Activated CD4-positive, alpha-beta memory T cell treated with anti-CD3 and anti-CD28 coated beads, Interleukin-2, amount 10 ng/mL, durations not matched to agents 7 days and 5 days (primary cell): ENCODE measurements around the gene MKX. TPM values are rescaled to one million over a fixed set of nuclear protein-coding genes. Genes with fewer than 3 reads are reported as not detected.

Experiments used
- CTCF ChIA-PET: fragments of 350-600 bp; sonication (Branson Sonifier 250); formaldehyde crosslinking; loops from one replicate; lab custom pipeline; 2021; ENCODE audit warnings: antibody characterized with exemption, inconsistent platforms; lab: Charles Lee
- POLR2A ChIA-PET: fragments of 350-600 bp; sonication (Branson Sonifier 250); formaldehyde crosslinking; loops from one replicate; lab custom pipeline; 2021; ENCODE audit warnings: antibody characterized with exemption; lab: Charles Lee
- DNase-seq: peaks from one replicate; pipeline ENCODE4 v3.0.0-alpha.2; 2020
- H3K27ac Mint-ChIP-seq: one replicate; pipeline ENCODE4 v1.8.0; 2021; ENCODE audit warnings: mild to moderate bottlenecking, mixed read lengths
- H3K27me3 Mint-ChIP-seq: one replicate; pipeline ENCODE4 v1.8.0; 2021; ENCODE audit warnings: mixed read lengths
- H3K36me3 Mint-ChIP-seq: one replicate; pipeline ENCODE4 v1.8.0; 2021; ENCODE audit warnings: low read depth, mixed read lengths
- H3K4me1 Mint-ChIP-seq: one replicate; pipeline ENCODE4 v1.8.0; 2021; ENCODE audit warnings: mixed read lengths
- H3K4me3 Mint-ChIP-seq: one replicate; pipeline ENCODE4 v1.8.0; 2021; ENCODE audit warnings: mild to moderate bottlenecking, mixed read lengths
- H3K9me3 Mint-ChIP-seq: one replicate; pipeline ENCODE4 v1.8.0; 2021; ENCODE audit warnings: mixed read lengths
- total RNA-seq, 2 experiments: library from RNA; stranded (reverse); gene quantifications; one replicate each; pipeline ENCODE4 v1.2.3, GENCODE V29; 2021

Gene MKX
- total RNA-seq, 2 experiments from 2014 or later = 0.23 TPM; not detected in 1

DNA sequence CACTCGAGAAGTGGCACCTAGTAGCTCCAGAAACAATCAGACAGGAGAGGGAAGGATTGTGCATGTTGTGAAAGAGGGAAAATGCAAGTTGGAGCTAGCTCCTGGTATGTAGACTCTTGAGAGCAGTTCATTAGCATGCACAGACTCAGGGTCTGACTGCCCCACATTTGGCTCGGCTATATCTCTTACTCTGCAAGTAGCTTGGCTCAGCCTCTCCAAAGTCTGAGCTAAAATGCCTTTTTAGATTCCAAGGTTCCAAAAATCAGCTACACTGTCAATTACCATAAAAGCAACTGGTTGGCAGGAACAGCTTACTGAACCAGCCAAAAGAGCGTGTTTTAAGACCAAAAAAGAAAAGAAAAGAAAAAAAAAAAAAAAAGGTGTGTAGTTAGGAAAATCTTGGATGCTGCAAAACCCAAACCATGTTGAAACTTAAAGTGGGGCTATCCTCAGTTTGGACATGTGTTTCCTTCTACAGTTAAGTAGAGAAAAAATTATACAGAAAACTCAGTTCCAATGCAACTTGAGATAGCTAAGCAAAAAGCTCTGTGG lies 65.5 kb downstream of the MKX start:
- DNase-seq = no peak
- H3K36me3 Mint-ChIP-seq = no peaks in the 10 kb centered on the region
- CTCF ChIA-PET = no interaction called here
- H3K9me3 Mint-ChIP-seq = no peaks in the 10 kb centered on the region
- peaks cover 4% of the 10 kb centered on the region for H3K27me3 Mint-ChIP-seq
- H3K4me1 Mint-ChIP-seq = no peaks in the 10 kb centered on the region
- POLR2A ChIA-PET = no interaction called here
- no peak overlapping the region for H3K4me3 Mint-ChIP-seq
- H3K27ac Mint-ChIP-seq = no peak overlapping the region

DNA sequence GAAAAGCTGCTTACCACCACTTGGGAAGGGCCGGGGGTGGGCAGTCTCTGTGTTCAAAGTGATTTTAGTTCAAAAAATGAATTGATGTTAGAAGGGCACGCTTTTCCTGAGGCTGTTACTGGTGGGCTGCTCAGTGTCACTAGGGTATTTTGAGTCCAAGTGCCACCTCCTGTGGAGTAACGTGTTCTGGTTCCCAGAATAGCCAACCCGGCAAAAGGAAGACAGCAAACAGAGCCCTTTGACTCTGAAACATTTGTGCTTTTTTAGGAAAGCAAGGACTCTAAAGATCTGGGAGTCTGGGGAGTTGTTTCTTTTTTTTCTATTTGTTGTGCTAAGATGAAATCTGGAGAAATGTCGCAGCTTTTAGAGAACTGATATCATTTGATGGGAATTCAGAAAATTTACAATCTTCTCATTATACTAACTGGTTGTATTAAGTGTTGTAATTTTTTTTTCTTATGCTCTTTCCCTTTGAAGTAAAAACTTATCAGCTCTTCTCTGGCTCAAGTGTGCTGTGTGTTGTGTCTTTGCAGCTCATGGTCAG lies 66.2 kb downstream of the MKX start:
- no peak for DNase-seq
- Mint-ChIP-seq H3K27ac (no peak overlapping the region), H3K9me3 (no peaks in the 10 kb centered on the region), H3K4me3 (no peak overlapping the region), H3K36me3 (no peaks in the 10 kb centered on the region), H3K27me3 (peaks cover 4% of the 10 kb centered on the region), H3K4me1 (no peaks in the 10 kb centered on the region)
- POLR2A ChIA-PET = no interaction called here
- CTCF ChIA-PET = no interaction called here

- Mint-ChIP-seq H3K36me3 (no peaks in the 10 kb centered on the region), H3K27ac (no peak overlapping the region), H3K9me3 (no peaks in the 10 kb centered on the region), H3K27me3 (peaks cover 4% of the 10 kb centered on the region), H3K4me1 (no peaks in the 10 kb centered on the region), H3K4me3 (no peak overlapping the region)
- ChIA-PET POLR2A (no interaction called here), CTCF (no interaction called here)
- DNase-seq = no peak
These were observed 67.5 kb downstream of the MKX start for GRCh38 chr10:27678166-27678565.

DNA sequence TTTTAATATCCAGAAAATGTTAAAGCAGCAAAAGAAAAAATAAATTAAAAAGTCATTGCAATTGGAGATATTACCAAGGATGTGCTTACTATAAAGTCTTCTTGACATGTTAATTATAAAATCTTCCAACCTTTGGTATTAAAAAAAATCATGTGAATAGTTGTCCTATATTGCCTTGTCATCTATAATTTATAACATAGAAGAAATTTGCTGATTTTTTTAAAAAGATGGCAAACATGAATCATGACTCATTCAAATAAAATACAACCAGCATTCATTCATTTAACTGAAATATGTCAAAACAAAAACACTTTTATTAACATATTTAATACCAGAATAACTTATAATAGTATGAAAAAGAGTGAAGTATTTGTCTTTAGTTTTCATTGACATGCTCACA lies 72.6 kb downstream of the MKX start:
- Mint-ChIP-seq H3K27me3 (peaks cover 2% of the 10 kb centered on the region), H3K36me3 (no peaks in the 10 kb centered on the region), H3K4me1 (no peaks in the 10 kb centered on the region), H3K9me3 (no peaks in the 10 kb centered on the region), H3K4me3 (no peak overlapping the region), H3K27ac (no peak overlapping the region)
- ChIA-PET POLR2A (no interaction called here), CTCF (no interaction called here)
- DNase-seq = no peak

GRCh38 chr10:27671821-27672220 lies 73.8 kb downstream of the MKX start:
- Mint-ChIP-seq H3K9me3 (no peaks in the 10 kb centered on the region), H3K4me1 (no peaks in the 10 kb centered on the region), H3K4me3 (no peak overlapping the region), H3K27me3 (peaks cover 2% of the 10 kb centered on the region), H3K27ac (no peak overlapping the region), H3K36me3 (no peaks in the 10 kb centered on the region)
- no peak for DNase-seq
- CTCF ChIA-PET = interaction anchor here (0.6 kb wide), 1 partner anchor 12 kb away, joined by 3 read pairs; no protein-coding TSS in a partner anchor
- POLR2A ChIA-PET = no interaction called here

GRCh38 chr10:27664461-27664860 lies 81.2 kb downstream of the MKX start:
- ChIA-PET CTCF (no interaction called here), POLR2A (no interaction called here)
- H3K9me3 Mint-ChIP-seq = no peaks in the 10 kb centered on the region
- no peak overlapping the region for H3K4me3 Mint-ChIP-seq
- H3K27me3 Mint-ChIP-seq = peaks cover 18% of the 10 kb centered on the region
- no peaks in the 10 kb centered on the region for H3K36me3 Mint-ChIP-seq
- no peak overlapping the region for H3K27ac Mint-ChIP-seq
- DNase-seq = no peak
- H3K4me1 Mint-ChIP-seq = no peaks in the 10 kb centered on the region

DNA sequence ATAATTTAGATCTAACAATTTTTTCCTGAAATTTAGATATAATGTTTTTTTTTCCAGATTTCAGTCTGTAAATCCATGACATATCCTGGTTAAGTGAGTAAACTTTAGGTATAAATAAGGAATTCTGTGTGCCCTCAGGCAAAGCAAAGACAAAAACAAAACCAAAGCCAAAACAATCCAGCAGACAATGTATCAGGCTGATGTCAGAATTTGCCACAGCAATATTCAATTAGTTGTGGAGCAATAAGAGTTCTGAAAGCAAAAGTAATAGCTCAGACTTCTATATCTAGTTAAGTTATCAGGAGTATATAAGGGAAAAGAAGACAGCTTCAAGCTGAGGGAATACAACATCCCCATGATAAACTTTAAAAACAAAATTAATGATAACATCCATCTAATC lies 82.0 kb downstream of the MKX start:
- Mint-ChIP-seq H3K27me3 (peaks cover 18% of the 10 kb centered on the region), H3K36me3 (no peaks in the 10 kb centered on the region), H3K27ac (no peak overlapping the region), H3K9me3 (no peaks in the 10 kb centered on the region), H3K4me3 (no peak overlapping the region), H3K4me1 (no peaks in the 10 kb centered on the region)
- CTCF ChIA-PET = no interaction called here
- no peak for DNase-seq
- POLR2A ChIA-PET = no interaction called here

GRCh38 chr10:27661514-27662286 lies 83.9 kb downstream of the MKX start:
- ChIA-PET CTCF (interaction anchor here (1.4 kb wide), 1 partner anchor 214 kb away, joined by 3 read pairs; no protein-coding TSS in a partner anchor), POLR2A (no interaction called here)
- no peaks in the 10 kb centered on the region for H3K4me1 Mint-ChIP-seq
- no peak for DNase-seq
- H3K9me3 Mint-ChIP-seq = no peaks in the 10 kb centered on the region
- peaks cover 20% of the 10 kb centered on the region for H3K27me3 Mint-ChIP-seq
- H3K27ac Mint-ChIP-seq = no peak overlapping the region
- no peaks in the 10 kb centered on the region for H3K36me3 Mint-ChIP-seq
- no peak overlapping the region for H3K4me3 Mint-ChIP-seq

GRCh38 chr10:27660711-27661110 lies 84.9 kb downstream of the MKX start:
- ChIA-PET CTCF (interaction anchor here (1.4 kb wide), 1 partner anchor 213 kb away, joined by 3 read pairs; no protein-coding TSS in a partner anchor), POLR2A (no interaction called here)
- Mint-ChIP-seq H3K4me1 (peaks cover 2% of the 10 kb centered on the region), H3K9me3 (no peaks in the 10 kb centered on the region), H3K27me3 (peaks cover 20% of the 10 kb centered on the region), H3K4me3 (no peak overlapping the region), H3K27ac (no peak overlapping the region), H3K36me3 (no peaks in the 10 kb centered on the region)
- no peak for DNase-seq

DNA sequence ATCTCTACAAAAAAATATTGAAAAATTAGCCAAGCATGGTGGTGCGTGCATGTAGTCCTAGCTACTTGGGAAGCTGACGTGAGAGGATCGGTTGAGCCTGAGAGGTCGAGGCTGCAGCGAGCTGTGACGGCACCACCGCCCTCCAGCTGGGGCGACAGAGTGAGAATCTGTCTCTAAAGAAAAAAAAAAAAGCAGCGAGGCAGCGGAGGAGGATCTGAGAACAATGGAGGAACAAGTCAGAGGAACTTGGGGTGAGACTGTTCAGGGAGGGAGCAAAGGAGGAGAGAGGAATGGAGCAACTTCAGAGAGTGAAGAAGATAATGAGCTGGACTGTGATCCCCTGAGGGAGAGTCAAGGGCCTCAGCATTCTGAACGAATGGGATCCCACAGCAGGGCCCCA lies 85.4 kb downstream of the MKX start:
- H3K36me3 Mint-ChIP-seq = no peaks in the 10 kb centered on the region
- DNase-seq = no peak
- peaks cover 2% of the 10 kb centered on the region for H3K4me1 Mint-ChIP-seq
- no peak overlapping the region for H3K27ac Mint-ChIP-seq
- POLR2A ChIA-PET = no interaction called here
- H3K9me3 Mint-ChIP-seq = no peaks in the 10 kb centered on the region
- CTCF ChIA-PET = no interaction called here
- H3K4me3 Mint-ChIP-seq = no peak overlapping the region
- peaks cover 19% of the 10 kb centered on the region for H3K27me3 Mint-ChIP-seq

DNA sequence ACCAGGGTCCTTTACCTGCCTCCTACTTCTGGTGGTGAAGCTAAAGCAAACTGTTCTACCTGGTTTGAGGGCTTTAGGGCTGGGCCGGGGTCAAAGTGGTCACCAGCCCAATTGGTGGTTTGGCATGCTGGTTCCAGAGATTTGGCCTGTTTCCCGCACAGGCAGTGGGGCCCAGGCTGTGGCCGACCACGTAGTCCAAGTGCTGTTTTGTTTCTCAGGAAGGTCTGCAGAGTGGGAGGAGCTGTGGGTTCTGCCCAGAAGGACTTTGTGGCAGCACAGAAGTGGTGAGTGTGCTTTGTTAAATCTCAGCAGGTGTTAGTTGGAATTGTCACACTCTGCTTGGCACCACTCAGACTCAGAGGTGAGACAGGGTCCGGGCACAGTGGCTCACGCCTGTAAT lies 85.8 kb downstream of the MKX start:
- DNase-seq = no peak
- Mint-ChIP-seq H3K4me1 (peaks cover 2% of the 10 kb centered on the region), H3K27ac (no peak overlapping the region), H3K36me3 (no peaks in the 10 kb centered on the region), H3K27me3 (peaks cover 18% of the 10 kb centered on the region), H3K4me3 (no peak overlapping the region), H3K9me3 (no peaks in the 10 kb centered on the region)
- POLR2A ChIA-PET = no interaction called here
- CTCF ChIA-PET = interaction anchor here (0.7 kb wide), 1 partner anchor 12 kb away, joined by 3 read pairs; no protein-coding TSS in a partner anchor

- Mint-ChIP-seq H3K27ac (no peak overlapping the region), H3K36me3 (no peaks in the 10 kb centered on the region), H3K4me3 (no peak overlapping the region), H3K9me3 (no peaks in the 10 kb centered on the region), H3K4me1 (peaks cover 2% of the 10 kb centered on the region), H3K27me3 (peaks cover 12% of the 10 kb centered on the region)
- no peak for DNase-seq
- ChIA-PET CTCF (interaction anchor here (1.3 to 1.9 kb wide), 2 partner anchors 10 to 14 kb away, joined by 6 to 8 read pairs; no protein-coding TSS in a partner anchor), POLR2A (no interaction called here)
These were observed 86.8 kb downstream of the MKX start for GRCh38 chr10:27658788-27659187.

DNA sequence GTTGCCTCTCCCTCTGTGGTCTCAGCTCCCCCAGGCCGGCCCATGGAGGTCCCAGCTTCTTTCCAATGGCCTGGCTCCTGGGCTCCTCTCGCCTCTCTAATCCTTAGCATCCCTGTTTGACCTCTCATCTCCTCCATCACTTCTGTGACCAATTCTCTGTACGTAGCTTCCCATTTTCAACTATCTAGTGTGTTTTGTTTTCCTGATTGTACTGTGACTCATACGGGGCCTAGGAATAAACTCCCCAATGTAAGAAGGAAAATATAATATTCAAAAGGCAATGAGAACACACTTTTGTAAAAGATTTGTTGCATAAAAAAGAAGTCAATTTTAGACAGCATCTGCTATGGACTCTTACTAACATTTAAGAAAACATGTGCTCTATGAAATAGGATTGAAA lies 90.3 kb downstream of the MKX start:
- DNase-seq = no peak
- Mint-ChIP-seq H3K9me3 (no peaks in the 10 kb centered on the region), H3K27ac (no peak overlapping the region), H3K4me3 (no peak overlapping the region), H3K27me3 (peaks cover 2% of the 10 kb centered on the region), H3K4me1 (peaks cover 2% of the 10 kb centered on the region), H3K36me3 (no peaks in the 10 kb centered on the region)
- POLR2A ChIA-PET = no interaction called here
- CTCF ChIA-PET = interaction anchor here (0.9 to 1.5 kb wide), 3 partner anchors 97 to 207 kb away, joined by 3 to 11 read pairs (median 5); no protein-coding TSS in a partner anchor
